Mesendoderm (in vitro differentiated cells): ENCODE results near the gene DTHD1.

ENCODE experiments used
- DNase-seq: peaks from one replicate; pipeline ENCODE4 v3.0.0; 2013
- H2AK5ac ChIP-seq: 2 replicates; pipeline ENCODE4 v1.6.1; 2013; ENCODE audit warnings: low read length, inconsistent platforms
- H2BK120ac ChIP-seq: 2 replicates; pipeline ENCODE4 v1.6.1; 2013; ENCODE audit warnings: low read depth, mild to moderate bottlenecking, low read length, moderate library complexity, mixed read lengths
- H2BK15ac ChIP-seq: replicated peaks from 2 replicates; pipeline ENCODE4 v1.6.1; 2013; ENCODE audit warnings: low read depth, mild to moderate bottlenecking, moderate library complexity
- H2BK5ac ChIP-seq: 2 replicates; pipeline ENCODE4 v1.6.1; 2013; ENCODE audit warnings: low read length, inconsistent platforms
- H3K18ac ChIP-seq: 2 replicates; pipeline ENCODE4 v1.6.1; 2013; ENCODE audit warnings: mild to moderate bottlenecking, low read length, mixed read lengths
- H3K23ac ChIP-seq: one replicate; pipeline ENCODE4 v1.6.1; 2013; ENCODE audit warnings: low read length
- H3K27ac ChIP-seq: 2 replicates; pipeline ENCODE4 v1.5.1; 2013; ENCODE audit warnings: low read depth, mild to moderate bottlenecking, inconsistent platforms, low read length, moderate library complexity
- H3K27me3 ChIP-seq: 2 replicates; pipeline ENCODE4 v1.6.1; 2013; ENCODE audit warnings: low read length, control low read depth, mild to moderate bottlenecking, inconsistent platforms; ENCODE audit not compliant: insufficient read depth, poor library complexity
- H3K36me3 ChIP-seq: 2 replicates; pipeline ENCODE4 v1.6.1; 2013; ENCODE audit warnings: low read length, inconsistent platforms; ENCODE audit not compliant: control insufficient read depth, insufficient read depth
- H3K4ac ChIP-seq: one replicate; pipeline ENCODE4 v1.6.1; 2013; ENCODE audit warnings: low read depth, mild to moderate bottlenecking, low read length, moderate library complexity
- H3K4me1 ChIP-seq: 2 replicates; pipeline ENCODE4 v1.6.1; 2013; ENCODE audit warnings: low read depth, low read length, inconsistent platforms; ENCODE audit not compliant: control insufficient read depth
- H3K4me2 ChIP-seq: 2 replicates; pipeline ENCODE4 v1.6.1; 2013; ENCODE audit warnings: low read length
- H3K4me3 ChIP-seq: 2 replicates; pipeline ENCODE4 v1.5.1; 2013; ENCODE audit warnings: mild to moderate bottlenecking, low read length
- H3K56ac ChIP-seq: one replicate; pipeline ENCODE4 v1.6.1; 2013; ENCODE audit warnings: low read length
- H3K79me1 ChIP-seq: 2 replicates; pipeline ENCODE4 v1.6.1; 2013; ENCODE audit warnings: low read length, inconsistent platforms
- H3K79me2 ChIP-seq: 2 replicates; pipeline ENCODE4 v1.6.1; 2013; ENCODE audit warnings: mild to moderate bottlenecking, low read length; ENCODE audit not compliant: control insufficient read depth, insufficient read depth
- H3K9ac ChIP-seq: 2 replicates; pipeline ENCODE4 v1.6.1; 2013; ENCODE audit warnings: low read length, inconsistent platforms
- H4K5ac ChIP-seq: one replicate; pipeline ENCODE4 v1.6.1; 2013; ENCODE audit warnings: low read length
- H4K8ac ChIP-seq: one replicate; pipeline ENCODE4 v1.6.1; 2013; ENCODE audit warnings: low read depth, mild to moderate bottlenecking, control low read depth, low read length, moderate library complexity
- WGBS: extraction: QIAGEN DNeasy Blood & Tissue Kit; methylation state at CpG from one replicate; pipeline ENCODE4 v1.1.7; 2013; ENCODE audit warnings: low lambda C conversion rate, missing lambda C conversion rate; ENCODE audit not compliant: insufficient coverage; ENCODE audit errors: extremely low coverage; 5-methylcytosine and 5-hydroxymethylcytosine counted together

The DTHD1 gene

DNA sequence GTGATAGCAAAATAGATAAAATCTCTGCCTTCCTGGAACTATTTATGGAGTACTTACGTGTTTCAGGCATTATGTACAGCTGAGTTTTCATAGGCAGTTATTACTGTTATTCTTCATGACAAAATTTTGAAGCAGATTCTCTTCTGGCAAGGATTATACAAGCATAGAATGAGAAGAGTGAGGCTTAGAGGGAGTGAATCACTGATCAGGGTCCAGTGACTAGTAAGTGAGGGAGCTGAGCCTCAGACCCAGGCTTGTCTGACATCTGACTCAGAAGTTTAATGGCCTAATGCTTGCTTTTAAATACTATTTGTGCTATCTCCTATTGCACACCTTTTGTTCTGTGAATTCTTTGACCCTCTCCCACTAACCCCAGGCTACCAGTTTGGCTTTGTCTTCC is 110.6 kb downstream of the DTHD1 start:
- Histone ChIP-seq H3K36me3 (no peaks in the 10 kb centered on the region), H3K79me1 (no peaks in the 10 kb centered on the region), H3K27me3 (no peaks in the 10 kb centered on the region), H2BK120ac (no peak overlapping the region), H3K23ac (no peak overlapping the region), H3K4ac (no peak overlapping the region), H3K79me2 (no peaks in the 10 kb centered on the region), H3K4me2 (no peak overlapping the region), H3K4me3 (no peak overlapping the region), H2BK5ac (no peak overlapping the region), H3K4me1 (no peaks in the 10 kb centered on the region), H4K5ac (no peak overlapping the region), H3K56ac (no peak overlapping the region), H3K9ac (no peak overlapping the region), H2BK15ac (no peak overlapping the region), H2AK5ac (no peak overlapping the region), H4K8ac (no peak overlapping the region), H3K18ac (no peak overlapping the region), H3K27ac (no peak overlapping the region)
- no peak for DNase-seq
- no CpG with 5 or more reads among the region's 1 CpG for WGBS

DNA sequence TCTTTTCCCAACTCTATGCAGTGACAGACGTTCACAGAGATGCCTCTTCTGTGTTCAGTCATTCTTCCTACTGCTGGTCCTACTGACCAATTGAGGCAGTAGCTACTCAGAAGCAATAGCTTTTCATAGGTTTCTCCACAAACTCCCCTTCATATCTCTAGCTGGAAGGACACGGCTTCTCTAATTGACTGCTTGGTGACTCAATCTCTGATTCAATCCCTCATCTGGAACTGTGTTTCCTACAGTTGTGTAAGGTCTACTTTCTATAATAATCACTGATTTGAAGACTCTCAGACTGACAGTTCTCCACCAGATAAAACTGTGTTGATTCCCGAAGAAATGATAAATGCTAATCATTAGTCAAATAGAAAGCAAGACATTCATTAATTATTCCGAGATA is 111.5 kb downstream of the DTHD1 start:
- no peak overlapping the region for H2BK120ac ChIP-seq
- H3K27ac ChIP-seq: no peak overlapping the region
- H3K4me3 ChIP-seq: no peak overlapping the region
- H3K4me2 ChIP-seq: no peak overlapping the region
- no CpG with 5 or more reads among the region's 4 CpGs for WGBS
- no peaks in the 10 kb centered on the region for H3K36me3 ChIP-seq
- H2BK15ac ChIP-seq: no peak overlapping the region
- H3K23ac ChIP-seq: no peak overlapping the region
- no peak overlapping the region for H3K56ac ChIP-seq
- H4K5ac ChIP-seq: no peak overlapping the region
- no peaks in the 10 kb centered on the region for H3K79me2 ChIP-seq
- H3K4me1 ChIP-seq: no peaks in the 10 kb centered on the region
- H3K27me3 ChIP-seq: no peaks in the 10 kb centered on the region
- H2BK5ac ChIP-seq: no peak overlapping the region
- no peak for DNase-seq
- H3K4ac ChIP-seq: no peak overlapping the region
- no peak overlapping the region for H3K9ac ChIP-seq
- no peak overlapping the region for H4K8ac ChIP-seq
- no peak overlapping the region for H3K18ac ChIP-seq
- no peaks in the 10 kb centered on the region for H3K79me1 ChIP-seq
- H2AK5ac ChIP-seq: no peak overlapping the region
